ENCODE data around the gene OPTN.

DNA sequence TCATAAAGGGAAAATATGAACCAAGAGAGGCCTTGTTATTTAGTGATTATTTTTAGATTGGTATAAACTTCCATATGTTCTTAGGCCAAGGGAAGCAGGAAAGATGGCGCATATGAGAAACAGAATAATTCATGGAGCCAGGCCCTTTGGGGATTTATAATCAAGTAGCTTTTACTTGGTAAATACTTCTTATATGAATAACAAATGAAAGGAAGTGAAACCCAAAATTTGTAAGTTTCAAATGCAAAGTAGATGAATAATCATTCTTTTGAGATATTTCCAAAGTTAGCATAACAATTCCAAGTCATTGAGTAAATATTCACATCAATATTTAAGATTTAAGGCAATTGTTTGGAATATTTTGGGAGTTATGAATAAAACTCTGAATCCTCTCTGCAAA is 13.9 kb upstream of the OPTN start:
- no peak for TF ChIP-seq POLR2AphosphoS5 (IDR thresholded peaks at IDR 0.05; ENCODE audit: borderline replicate concordance, low read depth, low read length)
- TF ChIP-seq EZH2 (IDR thresholded peaks at IDR 0.05): no peak
- no peak for TF ChIP-seq FOXP2 (optimal IDR thresholded peaks at IDR 0.05; ENCODE audit: control extremely low read depth, extremely low read length, insufficient read depth)
